ENCODE measurements around the gene PCDHGC3. TPM values are rescaled to one million over a fixed set of nuclear protein-coding genes. Genes with fewer than 3 reads are reported as not detected.

The PCDHGC3 gene
- total and polyA plus RNA-seq, 2 of the 13 experiments (the other 11 are each of a cell fraction or from before 2014, with no cell fraction given): 0.20 to 0.30 TPM

- in situ Hi-C loops (cut with HindIII; ENCODE audit: extremely low pct_ligation_motif_present, low pct_unique_long_range_greater_than_20kb): no loop called here
- no TSS peak for BruUV-seq (replicated peaks)
- ATAC-seq (no peak), DNase-seq (ENCODE audit: low spot score) (no peak), FAIRE-seq (no peak)
- Histone ChIP-seq H3K27me3 (ENCODE audit: control insufficient read depth in 1 of 2, insufficient read depth in 2 of 2, low read length in 2 of 2) (no peaks in the 10 kb centered on the region), H3K4me3 (replicated peaks in 1 of 3; ENCODE audit: insufficient read depth in 1 of 3, low read depth in 2 of 3, low read length in 3 of 3) (no peak overlapping the region), H3K4me1 (ENCODE audit: insufficient read depth, low read length) (no peaks in the 10 kb centered on the region; the same call in 1 of the 2 replicates), H3K79me2 (ENCODE audit: insufficient read depth, low read length) (no peaks in the 10 kb centered on the region), H3K4me2 (ENCODE audit: low read depth, low read length) (no peak overlapping the region), H2AFZ (ENCODE audit: low read length) (no peak overlapping the region), H3K9me3 (ENCODE audit: low read length) (no peaks in the 10 kb centered on the region), H3K27ac (ENCODE audit: extremely low read length, insufficient read depth, low read length) (no peak overlapping the region), H4K20me1 (ENCODE audit: insufficient read depth, low read length) (no peaks in the 10 kb centered on the region), H3K9ac (ENCODE audit: insufficient read depth, low read depth, low read length) (no peak overlapping the region), H3K36me3 (replicated peaks in 1 of 2; ENCODE audit: control insufficient read depth in 1 of 2, insufficient read depth in 2 of 2, low read length in 2 of 2) (peaks cover 12 to 52% of the 10 kb centered on the region in 2 experiments)
- intact Hi-C loops (cut with micrococcal nuclease; ENCODE audit: unreplicated experiment): no loop called here
- WGBS (ENCODE audit: low lambda C conversion rate): 91% methylated on average over 6 of the region's 6 CpGs
- ChIA-PET POLR2A (no interaction called here), CTCF (ENCODE audit: low intra/inter-chr PET ratio, low total read pairs) (no interaction called here)
- TF ChIP-seq ZNF564 (CRISPR knock-in tag; IDR thresholded peaks at IDR 0.05): no peak
- no peak for TF ChIP-seq ZBTB20 (CRISPR knock-in tag; IDR thresholded peaks at IDR 0.05; ENCODE audit: borderline replicate concordance, low read depth)
- no peak for TF ChIP-seq FOSL1 (CRISPR knock-in tag; IDR thresholded peaks at IDR 0.05; ENCODE audit: borderline replicate concordance)
- no peak for TF ChIP-seq ZNF329 (CRISPR knock-in tag; IDR thresholded peaks at IDR 0.05; ENCODE audit: low read depth)
- TF ChIP-seq GABPA (IDR thresholded peaks at IDR 0.05; ENCODE audit: low read depth, low read length): no peak
- TF ChIP-seq GABPA (CRISPR knock-in tag; IDR thresholded peaks at IDR 0.05; ENCODE audit: low read depth): no peak
- no peak for TF ChIP-seq FLYWCH1 (CRISPR knock-in tag; IDR thresholded peaks at IDR 0.05)
- TF ChIP-seq EP300 (IDR thresholded peaks at IDR 0.05; ENCODE audit: low read depth in 2 of 2, low read length in 2 of 2): no peak
- TF ChIP-seq EP300 (CRISPR knock-in tag; IDR thresholded peaks at IDR 0.05; ENCODE audit: borderline replicate concordance): no peak
- no peak for TF ChIP-seq ZNF251 (CRISPR knock-in tag; IDR thresholded peaks at IDR 0.05)
- no peak for TF ChIP-seq ZNF691 (CRISPR knock-in tag; IDR thresholded peaks at IDR 0.05; ENCODE audit: borderline replicate concordance, low read depth)
- no peak for TF ChIP-seq ZFP37 (CRISPR knock-in tag; IDR thresholded peaks at IDR 0.05; ENCODE audit: borderline replicate concordance)
These were observed 38.8 kb downstream of the PCDHGC3 start for GRCh38 chr5:141514330-141515133.
